ENCODE measurements around the gene TACC2.

Gene TACC2

GRCh38 chr10:122154031-122154544 lies 165.1 kb downstream of the TACC2 start:
- DNase-seq (ENCODE audit: low read depth), result no peak
- H3K4me3 ChIP-seq (ENCODE audit: low read depth, low read length), result no peak overlapping the region
- TF ChIP-seq, protein P1, sequence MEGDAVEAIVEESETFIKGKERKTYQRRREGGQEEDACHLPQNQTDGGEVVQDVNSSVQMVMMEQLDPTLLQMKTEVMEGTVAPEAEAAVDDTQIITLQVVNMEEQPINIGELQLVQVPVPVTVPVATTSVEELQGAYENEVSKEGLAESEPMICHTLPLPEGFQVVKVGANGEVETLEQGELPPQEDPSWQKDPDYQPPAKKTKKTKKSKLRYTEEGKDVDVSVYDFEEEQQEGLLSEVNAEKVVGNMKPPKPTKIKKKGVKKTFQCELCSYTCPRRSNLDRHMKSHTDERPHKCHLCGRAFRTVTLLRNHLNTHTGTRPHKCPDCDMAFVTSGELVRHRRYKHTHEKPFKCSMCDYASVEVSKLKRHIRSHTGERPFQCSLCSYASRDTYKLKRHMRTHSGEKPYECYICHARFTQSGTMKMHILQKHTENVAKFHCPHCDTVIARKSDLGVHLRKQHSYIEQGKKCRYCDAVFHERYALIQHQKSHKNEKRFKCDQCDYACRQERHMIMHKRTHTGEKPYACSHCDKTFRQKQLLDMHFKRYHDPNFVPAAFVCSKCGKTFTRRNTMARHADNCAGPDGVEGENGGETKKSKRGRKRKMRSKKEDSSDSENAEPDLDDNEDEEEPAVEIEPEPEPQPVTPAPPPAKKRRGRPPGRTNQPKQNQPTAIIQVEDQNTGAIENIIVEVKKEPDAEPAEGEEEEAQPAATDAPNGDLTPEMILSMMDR (conservative IDR thresholded peaks at IDR 0.05; ENCODE audit: low read depth, low read length), result no peak

DNA sequence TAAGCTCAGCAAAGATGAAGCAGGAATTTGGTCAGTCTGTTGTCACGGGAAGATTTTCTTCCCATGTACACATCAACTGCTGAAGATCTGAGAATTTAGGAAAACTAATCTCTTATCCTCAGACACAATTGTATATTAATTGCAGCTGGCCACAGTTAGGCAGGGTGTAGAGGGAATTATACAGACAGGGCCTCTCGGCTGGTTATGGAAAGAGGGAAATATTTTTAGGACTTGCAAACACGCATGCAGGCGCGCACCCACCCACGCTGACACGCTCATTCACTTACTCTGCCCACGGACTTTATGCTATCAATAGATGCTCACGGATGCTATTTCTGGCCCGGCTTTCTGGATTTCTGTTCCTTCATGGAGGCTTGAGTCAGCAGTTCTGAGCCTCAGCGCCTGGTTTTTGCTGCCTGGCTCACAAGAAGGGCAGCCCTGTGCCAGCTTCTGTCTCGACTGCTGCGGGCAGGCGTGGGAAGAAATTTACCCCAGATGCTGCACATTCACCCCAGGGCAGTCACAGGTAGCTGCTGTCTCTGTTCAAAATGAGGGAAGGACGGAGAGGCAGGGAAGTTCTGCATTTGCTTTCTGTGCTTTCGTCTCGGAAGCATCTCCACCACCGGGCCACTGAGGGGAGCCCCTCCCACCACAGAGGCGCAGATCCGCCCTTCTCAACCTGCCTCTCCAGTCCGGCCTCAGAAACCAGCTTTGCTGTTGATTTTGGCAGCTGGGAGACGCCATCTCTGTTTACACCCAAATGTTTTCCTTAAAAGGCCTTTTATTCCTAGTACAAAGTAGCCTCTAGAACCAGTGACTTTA lies 165.8 kb downstream of the TACC2 start:
- DNase-seq (ENCODE audit: low read depth), result peak; percentile 57
- TF ChIP-seq, protein P1 (conservative IDR thresholded peaks at IDR 0.05; ENCODE audit: low read depth, low read length), result peak; percentile 21
- H3K4me3 ChIP-seq (ENCODE audit: low read depth, low read length), result peak overlapping the region; percentile 46

DNA sequence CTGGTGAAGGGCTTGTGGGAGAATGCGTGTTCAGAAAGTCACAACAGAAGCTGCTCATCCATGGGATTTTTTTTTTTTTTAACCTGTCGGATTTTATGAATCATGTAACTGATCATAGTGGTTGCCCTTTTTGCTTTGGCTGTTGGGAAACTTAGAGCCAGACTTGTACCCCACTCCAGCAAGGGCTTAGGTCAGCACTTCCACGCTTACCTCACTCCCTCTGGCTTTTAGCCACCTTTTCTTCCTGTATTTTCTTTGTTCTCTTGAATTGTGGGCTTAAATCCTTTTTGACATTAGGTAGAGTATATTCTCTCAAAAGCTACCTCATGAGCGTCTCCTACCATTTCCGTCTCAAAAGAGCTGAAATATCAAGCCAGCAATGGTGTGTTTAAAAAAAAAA lies 168.5 kb downstream of the TACC2 start:
- no peak overlapping the region for H3K4me3 ChIP-seq (ENCODE audit: low read depth, low read length)
- DNase-seq (ENCODE audit: low read depth), result no peak
- TF ChIP-seq, protein P1 (conservative IDR thresholded peaks at IDR 0.05; ENCODE audit: low read depth, low read length), result no peak

GRCh38 chr10:122158362-122158761 lies 169.4 kb downstream of the TACC2 start:
- no peak for DNase-seq (ENCODE audit: low read depth)

DNA sequence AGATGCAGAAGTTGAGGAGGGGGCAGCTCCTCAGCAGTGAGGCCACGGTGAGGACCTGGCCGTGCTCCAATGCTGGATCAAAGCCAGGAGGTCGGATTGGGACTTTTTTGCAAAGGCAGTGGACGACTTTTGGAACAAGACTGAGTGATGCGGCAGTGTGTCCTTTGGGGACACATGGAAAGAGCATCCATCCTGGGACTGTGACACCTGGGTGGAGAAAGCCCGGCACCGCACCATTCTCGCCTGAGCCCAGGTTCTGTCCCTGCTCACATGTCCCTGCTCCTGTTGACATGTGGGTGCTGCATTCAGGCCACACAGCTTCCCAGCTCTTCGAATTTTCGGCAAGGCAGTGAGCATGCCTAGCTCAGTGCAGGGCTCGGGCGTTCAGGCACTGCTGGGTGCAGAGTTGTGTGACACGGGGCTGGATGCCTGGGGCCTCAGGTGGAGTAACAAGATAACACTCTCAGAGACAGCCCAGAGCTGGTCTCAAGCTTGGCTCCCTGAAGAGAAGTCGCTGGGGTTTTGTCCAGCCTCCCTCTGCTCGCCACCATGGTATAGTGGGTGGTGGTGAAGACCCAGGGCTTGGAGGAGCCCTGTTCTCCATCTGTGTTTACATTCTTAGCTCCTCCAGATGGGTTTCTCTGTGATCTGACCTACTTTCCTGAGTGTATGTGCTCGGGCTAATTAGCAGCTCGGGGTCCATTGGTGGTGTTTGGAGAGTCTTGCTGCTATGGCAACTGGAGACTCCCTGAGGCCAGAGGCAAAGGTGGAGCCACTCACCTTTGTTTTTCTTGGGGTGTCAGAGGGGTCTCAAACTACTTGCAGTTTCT lies 170.4 kb downstream of the TACC2 start:
- H3K4me3 ChIP-seq (ENCODE audit: low read depth, low read length), result no peak overlapping the region
- TF ChIP-seq, protein P1 (conservative IDR thresholded peaks at IDR 0.05; ENCODE audit: low read depth, low read length), result no peak
- DNase-seq (ENCODE audit: low read depth), result peak; percentile 53

More at GRCh38 chr10:122158362-122158761, 169.4 kb downstream of the TACC2 start:
- no peak overlapping the region for H3K4me3 ChIP-seq (ENCODE audit: low read depth, low read length)
- TF ChIP-seq, protein P1 (conservative IDR thresholded peaks at IDR 0.05; ENCODE audit: low read depth, low read length), result no peak

DNA sequence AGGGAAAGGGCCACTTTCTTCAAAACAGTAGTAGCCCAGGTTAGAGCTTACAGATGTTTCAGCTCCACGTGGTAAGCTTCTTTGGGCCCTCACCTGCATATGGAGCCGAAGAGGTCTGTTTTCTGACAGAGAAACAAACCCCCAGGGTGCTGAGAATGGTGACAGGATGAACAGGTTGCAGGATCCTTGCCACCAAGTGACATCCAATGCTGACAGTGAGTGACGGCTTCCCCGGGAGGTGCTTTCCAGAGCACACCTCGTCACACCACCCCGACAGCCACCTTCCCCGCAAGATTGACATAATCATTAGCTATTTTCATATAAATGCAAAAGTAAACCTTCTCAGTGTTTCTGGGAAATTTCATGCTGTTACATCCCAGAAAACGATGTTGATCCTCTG lies 172.8 kb downstream of the TACC2 start:
- no peak for DNase-seq (ENCODE audit: low read depth)
- TF ChIP-seq, protein P1 (conservative IDR thresholded peaks at IDR 0.05; ENCODE audit: low read depth, low read length), result no peak
- no peak overlapping the region for H3K4me3 ChIP-seq (ENCODE audit: low read depth, low read length)
